IPS DF 19.7 (cell line): ENCODE results near the gene ADCY10.
"Not testable (repeated sequence)": the region's sequence is repeated elsewhere in the genome, so short reads cannot be mapped to it uniquely, and the experiment has no call there.

Experiments used
- DNase-seq: peaks from one replicate; pipeline ENCODE4 v3.0.0-alpha.2; 2013; ENCODE audit warnings: low read depth, low spot score

The ADCY10 gene, protein sequence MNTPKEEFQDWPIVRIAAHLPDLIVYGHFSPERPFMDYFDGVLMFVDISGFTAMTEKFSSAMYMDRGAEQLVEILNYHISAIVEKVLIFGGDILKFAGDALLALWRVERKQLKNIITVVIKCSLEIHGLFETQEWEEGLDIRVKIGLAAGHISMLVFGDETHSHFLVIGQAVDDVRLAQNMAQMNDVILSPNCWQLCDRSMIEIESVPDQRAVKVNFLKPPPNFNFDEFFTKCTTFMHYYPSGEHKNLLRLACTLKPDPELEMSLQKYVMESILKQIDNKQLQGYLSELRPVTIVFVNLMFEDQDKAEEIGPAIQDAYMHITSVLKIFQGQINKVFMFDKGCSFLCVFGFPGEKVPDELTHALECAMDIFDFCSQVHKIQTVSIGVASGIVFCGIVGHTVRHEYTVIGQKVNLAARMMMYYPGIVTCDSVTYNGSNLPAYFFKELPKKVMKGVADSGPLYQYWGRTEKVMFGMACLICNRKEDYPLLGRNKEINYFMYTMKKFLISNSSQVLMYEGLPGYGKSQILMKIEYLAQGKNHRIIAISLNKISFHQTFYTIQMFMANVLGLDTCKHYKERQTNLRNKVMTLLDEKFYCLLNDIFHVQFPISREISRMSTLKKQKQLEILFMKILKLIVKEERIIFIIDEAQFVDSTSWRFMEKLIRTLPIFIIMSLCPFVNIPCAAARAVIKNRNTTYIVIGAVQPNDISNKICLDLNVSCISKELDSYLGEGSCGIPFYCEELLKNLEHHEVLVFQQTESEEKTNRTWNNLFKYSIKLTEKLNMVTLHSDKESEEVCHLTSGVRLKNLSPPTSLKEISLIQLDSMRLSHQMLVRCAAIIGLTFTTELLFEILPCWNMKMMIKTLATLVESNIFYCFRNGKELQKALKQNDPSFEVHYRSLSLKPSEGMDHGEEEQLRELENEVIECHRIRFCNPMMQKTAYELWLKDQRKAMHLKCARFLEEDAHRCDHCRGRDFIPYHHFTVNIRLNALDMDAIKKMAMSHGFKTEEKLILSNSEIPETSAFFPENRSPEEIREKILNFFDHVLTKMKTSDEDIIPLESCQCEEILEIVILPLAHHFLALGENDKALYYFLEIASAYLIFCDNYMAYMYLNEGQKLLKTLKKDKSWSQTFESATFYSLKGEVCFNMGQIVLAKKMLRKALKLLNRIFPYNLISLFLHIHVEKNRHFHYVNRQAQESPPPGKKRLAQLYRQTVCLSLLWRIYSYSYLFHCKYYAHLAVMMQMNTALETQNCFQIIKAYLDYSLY (N-terminal part only)

DNA sequence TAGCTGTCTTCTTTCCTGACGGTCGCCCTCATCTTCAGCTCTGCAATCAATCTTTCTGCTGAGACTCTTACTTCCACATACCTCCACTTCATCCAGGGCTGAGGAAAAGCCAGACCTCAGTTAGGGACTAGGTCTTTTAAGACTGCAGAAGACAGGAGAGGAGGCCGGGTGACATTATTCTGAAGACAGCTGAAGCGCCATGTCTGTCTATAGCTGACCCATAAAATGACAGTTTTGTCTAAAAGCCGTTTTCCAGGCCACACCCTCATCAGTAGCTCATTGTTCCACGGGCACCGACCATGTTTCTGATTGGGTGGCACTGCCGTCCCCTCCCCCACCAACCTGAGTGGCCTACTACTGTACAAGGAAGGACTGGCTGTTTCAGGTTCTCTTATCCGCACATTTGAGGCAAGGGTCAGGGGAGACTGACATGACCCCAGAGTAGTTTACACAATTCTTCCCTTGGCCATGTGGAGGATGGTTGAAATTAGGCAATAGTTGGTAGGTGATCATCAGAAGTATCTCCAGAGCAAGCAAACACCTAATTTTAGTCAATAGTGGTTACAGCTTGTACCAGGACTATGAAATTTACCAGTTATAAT is at the start of gene ADCY10:
ADCY10 (minus strand) TSS at position 240 of the 602 bp plus-strand sequence. CDS start 8,994 bp downstream, outside the sequence.
- DNase-seq, result no peak

DNA sequence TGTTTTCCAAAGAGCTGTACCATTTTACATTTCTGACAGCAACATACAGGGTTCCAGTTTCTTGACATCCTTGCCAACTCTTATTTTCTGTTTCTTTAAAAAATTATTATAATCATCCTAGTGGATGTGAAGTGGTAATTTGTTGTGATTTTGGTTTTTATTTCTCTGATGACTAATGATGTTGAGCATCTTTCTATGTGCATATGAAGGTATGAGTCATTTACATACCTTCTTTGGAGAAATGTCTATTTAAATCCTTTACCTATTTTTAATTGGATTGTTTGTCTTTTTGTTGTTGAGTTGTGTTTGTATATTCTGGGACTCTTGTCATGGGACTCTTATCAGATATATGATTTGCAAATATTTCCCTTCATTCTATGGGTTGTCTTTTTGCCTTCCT is 43.8 kb upstream of the ADCY10 start:
- no peak for DNase-seq

DNA sequence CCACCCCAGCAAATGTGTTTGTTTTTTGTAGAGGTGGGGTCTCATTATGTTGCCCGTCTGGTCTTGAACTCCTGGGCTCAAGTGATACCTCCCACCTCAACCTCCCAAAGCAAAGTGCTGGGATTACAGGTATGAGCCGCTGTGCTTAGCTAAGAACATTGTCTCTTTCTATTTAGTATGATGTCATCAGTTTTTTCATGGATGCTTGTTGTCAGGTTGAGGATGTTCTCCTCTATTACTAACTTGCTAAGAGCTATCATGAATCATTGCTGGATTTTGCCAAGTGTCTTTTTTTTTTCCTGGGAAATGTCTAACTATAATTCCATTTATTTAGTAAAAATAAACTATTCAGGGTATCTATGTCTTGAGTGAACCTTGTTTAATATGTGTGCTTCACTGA is 42.0 kb upstream of the ADCY10 start:
- no peak for DNase-seq

DNA sequence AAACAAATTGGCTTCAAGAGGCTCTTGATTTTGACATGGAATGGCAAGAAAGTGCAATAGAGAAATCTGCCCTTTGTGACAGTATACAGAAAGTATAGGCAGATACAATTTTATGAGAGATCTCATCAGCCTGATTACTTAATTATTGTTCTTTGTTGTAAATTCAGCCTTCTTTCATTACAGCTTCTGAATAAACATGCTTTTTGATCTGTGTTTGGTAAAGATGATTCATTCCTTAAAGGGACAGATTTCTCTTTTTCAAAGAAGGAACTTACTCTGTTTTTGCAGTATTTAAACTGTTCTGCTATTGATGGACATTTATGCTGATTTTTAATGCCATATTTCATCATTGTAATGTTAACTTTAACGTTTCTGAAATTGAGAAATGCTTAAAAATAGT is 36.6 kb upstream of the ADCY10 start:
- DNase-seq, result no peak

DNA sequence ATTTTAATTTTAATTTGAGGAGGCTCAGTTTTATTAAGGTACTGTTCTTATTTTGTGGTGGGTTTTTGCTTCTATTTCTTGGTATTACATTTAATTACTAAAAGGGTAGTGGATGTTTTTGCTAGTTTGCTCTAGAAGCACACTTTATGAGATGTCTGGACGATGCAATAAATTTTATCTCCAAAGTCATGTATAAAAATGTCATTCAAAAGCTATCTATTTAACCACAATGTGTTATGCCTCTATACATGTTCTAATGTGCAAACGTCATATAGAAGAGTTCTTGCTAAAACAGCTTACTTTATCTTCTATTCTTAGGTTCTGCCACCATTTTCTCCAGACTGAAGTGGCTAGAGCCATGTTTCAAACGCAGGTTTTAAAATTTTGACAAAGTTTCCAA is 35.9 kb upstream of the ADCY10 start:
- no peak for DNase-seq

DNA sequence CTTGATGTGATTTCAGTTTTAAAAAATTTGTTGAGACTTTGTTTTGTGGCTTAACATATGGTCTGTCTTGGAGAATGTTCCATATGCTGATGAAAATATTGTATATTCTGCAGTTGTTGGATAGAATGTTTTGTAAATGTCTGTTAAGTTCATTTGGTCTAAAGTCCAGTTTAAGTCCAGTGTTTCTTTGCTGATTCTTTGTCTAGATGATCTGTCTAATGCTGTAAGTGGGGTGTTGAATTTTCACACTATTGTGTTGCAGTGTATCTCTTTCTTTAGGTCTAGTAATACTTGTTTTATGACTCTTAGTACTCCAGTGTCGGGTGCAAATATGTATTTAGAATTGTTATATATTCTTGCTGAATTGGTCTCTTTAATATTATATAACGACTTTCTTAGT is 33.8 kb upstream of the ADCY10 start:
- no peak for DNase-seq

DNA sequence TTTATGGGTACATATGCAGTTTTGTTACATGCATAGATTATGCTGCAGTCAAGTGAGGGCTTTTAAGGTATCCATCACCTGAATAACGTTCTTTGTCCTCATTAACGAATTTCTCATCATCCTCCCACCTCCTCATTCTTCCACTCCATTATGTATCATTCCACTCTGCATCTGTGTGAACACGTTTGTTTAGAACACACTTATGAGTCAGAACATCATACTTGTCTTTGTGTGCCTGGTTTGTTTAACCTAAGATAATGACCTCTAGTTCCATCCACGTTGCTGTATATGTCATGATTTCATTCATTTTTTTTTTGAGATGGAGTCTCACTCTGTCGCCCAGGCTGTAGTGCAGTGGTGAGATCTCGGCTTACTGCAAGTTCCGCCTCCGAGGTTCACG is 29.6 kb upstream of the ADCY10 start:
- DNase-seq, result no peak

DNA sequence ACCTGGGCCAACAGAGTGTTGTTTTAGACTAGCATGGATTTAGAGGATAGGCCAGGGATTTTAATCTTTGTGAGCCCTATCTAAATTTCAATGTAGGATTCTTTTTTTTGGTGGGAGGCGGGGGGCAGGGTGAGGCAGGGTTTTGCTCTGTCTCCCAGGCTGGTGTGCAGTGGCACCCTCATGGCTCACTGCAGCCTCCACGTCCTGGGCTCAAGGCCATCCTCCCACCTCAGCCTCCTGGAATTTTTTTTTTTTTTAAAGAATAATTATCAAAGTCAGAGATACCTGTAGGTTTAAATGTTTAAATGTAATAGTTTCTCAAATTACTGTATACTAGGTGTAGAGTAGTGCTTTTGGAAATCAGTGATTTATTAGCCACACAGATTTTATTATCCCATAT is 26.3 kb upstream of the ADCY10 start:
- no peak for DNase-seq

DNA sequence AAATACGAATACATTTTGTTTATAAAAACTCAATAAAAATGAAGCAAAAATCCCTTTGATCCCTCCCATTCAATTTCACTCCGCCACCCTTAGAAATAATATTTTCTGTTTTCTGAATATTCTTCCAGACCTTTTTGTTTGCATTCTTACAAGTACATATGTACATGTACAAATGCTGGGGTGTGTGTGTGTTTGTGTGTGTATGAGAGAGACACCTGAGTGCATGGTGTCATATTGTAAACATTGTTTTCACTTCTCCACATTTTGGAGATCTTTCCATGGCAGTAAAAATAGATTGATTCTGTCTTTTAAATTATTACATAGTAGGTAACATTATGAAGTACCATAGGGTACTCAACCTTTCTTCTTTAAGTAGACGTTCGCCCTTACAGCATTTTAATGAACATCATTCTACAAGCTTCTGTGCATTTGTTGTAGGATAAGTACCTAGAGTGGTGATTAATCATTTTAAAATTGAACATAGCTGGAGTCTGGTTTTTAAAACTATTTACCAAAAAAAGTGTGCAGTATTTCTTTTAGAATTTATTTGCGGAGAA is 24.2 kb upstream of the ADCY10 start:
- DNase-seq, result no peak

DNA sequence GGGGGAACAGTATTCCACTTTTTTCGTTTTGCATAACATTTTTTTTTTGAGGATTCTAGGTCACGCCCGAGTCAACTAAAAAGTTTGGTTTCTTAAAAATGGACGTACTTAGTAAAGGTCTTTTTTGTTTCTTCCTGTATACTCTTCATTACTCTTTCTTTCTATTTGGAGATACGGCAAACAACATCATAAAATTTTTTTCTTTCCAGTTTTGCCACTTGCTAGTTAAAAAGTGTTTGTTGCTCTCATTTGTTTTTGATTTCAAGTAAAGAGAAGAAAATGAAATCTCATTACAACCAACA is 23.7 kb upstream of the ADCY10 start:
- DNase-seq, result no peak

DNA sequence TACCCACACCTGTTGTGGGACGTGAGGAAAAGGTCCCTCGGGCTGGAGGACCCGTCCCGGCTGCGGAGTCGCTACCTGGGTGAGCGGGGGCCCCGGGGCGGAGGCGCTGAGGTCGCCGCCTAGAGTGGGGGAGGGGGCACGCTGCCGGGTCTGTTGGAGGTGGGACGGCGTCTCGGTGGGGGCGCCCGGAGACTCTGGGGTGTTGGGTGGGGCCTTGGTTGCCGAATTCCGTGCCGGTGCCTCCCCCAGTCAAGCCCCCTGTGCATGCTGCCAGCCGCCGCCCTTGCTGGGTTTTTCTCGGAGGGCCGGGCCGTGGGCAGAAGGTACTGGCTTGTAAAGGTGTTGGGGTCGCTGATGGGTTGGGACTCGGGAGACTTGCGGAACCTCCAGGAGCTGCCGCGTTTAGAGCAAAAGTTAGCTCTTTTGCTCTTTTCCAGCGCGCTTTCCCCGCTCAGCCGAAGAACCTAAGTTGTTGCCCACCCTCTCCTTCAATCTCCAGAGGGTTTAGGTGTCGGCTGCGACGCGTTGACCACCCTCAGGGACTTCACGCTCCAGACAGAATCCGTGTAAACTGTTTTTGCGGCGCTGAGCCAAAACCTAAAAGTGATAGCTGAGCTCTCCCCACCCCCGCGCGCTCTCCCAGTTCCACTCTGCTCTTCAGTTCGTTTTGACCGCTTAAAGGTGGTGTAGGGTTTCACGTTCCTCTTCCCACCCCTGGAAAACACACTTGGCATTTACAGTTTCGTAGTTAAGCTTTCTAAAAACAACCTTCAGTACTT is 23.2 kb upstream of the ADCY10 start, which contains the start of gene MPC2:
MPC2 (minus strand) TSS at position 143 of the 779 bp plus-strand sequence. CDS start 1,231 bp downstream, outside the sequence.
- DNase-seq, result no peak

DNA sequence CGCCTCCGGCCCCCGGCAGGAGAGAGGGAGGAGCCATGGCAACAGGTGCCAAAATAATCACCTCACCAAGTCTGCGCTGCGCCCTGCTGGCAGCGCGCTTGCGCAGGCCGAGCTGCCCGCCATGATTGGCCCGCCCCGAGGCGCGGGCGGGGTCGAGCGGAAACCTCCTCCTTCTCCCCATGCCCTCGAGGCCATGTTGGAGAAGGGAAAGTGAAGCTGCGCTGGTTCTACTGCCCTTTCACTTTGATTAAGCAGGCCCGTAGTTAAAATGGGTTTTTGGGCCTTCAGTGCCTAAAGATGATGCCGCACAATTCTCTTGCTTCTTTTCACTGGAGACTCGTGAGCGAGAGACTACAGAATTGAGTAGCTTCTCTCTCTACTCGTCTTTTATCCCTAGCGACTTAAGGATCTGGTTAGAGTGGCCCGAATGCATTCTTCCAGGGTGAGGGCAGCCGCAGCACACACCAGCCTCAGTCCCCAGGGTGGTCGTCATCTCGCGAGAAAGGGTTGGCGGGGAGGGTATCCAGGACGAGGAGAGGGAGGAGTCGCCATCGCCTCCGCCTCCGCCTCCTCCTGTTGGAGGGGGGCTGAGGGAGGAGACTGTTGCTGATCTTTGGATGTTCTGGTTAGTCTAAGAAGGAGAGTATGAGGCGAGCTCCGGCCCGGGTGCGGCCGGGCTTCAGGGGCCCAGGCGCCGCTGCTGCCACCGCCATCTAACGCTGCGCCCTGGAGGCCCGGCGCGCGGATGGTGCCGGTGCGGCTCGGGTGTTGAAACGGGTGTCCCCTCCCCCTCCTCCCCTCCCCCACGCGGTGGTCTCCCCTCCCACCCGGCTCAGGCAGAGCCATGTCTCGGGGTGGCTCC is 22.4 kb upstream of the ADCY10 start, which contains the start of gene DCAF6:
DCAF6 (plus strand) TSS at position 616 of the 862 bp plus-strand sequence; CDS start at position 845, 229 bp downstream.
- DNase-seq, result peak; percentile 88

DNA sequence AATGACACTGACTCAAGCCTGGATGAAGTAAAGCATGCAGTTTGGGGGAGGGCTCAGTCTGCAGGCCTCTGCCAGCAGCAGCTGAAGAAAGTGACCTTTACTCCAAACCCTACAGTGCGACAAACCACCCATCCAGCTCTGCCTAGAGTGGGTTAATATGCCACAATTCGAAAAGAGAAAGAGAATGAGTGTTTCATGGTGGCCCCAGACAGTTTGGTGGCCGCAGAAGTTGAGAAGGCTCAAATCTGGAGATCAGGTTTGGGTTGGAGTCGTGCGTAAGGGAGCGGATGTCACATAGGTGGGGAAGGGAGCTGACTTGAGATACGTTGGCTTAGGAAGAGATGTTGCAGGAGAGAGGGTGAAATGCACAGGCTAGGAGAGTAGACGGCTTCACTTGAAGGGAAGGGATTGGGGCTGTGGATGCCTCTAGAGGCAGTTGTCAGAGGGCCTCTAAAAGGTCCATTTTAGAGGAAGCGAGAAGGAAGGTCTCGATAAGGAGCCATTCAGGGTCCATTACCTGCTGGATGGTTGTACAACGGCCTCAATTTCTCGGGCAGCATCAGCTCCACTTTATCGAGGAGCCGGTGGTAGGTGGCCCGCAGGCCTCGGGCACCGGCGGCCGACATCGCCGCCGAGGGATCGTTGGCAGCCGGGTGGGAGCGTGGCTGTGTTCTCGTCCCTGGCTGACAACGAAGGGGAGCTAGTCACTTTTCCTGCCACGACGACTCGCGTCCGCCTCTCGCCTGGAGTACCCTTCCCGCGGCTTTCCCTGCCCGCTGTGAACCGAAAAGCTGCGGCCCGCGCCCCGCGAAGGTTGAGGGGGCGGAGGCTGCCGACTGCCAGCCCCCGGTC is 21.5 kb upstream of the ADCY10 start:
- DNase-seq, result no peak

DNA sequence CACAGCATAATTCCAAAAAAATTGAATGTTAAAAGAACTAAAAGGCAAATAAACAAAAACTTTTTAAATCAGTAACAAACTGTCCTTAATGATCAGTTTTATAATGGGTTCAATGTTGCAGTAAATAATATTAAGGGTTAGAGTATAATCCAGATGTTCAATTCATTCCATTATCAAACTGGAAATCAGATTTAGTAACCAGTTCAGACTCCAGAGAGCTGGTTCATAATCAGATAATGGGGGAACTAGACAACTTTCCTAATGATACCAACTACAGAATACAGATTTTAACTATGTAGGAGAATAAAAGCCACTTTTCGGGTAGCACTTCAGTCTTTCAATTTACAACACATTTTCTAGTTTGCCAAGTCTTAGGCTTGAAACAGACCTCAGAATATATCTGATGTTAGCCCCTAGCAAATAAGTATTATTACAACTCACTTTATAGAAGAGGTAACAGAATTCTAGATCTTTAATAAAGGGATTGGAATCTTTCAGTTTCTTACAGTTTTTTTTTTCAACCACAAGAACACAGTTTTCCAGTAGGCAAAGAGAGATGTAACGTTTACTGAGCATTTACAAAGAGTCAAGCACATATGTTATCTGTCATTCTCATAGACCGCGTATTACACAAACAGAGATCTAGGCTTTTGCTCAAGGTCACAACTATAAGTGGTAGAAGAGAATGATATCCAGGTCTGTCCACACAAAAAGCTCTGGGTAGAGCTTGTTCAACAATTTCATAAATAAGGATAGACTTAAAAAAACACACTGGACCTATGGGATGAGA is 20.7 kb upstream of the ADCY10 start:
- DNase-seq, result no peak

DNA sequence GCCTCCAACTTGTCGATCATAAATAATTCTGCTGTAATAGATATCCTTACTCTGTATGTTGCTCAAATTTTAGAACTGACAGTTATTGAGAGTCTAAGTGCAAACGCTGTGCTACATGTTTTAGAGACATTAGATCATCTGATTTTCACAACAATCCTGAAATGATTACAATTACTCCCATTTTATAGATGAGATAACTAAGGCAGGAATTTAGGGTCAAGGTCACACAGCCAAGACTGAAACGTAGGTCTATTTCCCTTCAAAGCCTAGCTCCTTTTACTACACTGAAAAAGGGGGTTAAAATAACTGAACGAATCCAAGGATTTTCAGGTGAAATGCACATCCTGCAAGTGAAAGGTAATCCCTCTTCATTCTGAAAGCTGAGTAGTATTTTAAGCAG is 19.9 kb upstream of the ADCY10 start:
- DNase-seq, result no peak

DNA sequence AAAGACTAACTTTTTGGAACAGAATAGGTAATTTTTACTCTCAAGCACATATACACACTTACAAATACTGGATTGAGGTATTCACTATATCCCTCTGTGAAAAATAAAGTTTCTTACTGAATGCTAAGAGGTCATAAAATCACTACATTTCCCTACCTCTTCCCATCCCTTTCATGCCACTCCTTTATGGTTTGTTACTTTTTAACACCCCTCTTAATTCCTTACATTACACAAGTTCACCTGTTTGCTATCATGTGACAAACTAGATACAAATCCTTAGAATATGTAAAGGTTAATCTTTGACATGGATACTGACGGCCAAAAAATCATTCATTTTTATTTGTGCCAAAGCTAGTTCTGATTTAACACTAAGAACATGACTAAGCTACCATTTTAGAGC is 15.8 kb upstream of the ADCY10 start:
- DNase-seq, result no peak

DNA sequence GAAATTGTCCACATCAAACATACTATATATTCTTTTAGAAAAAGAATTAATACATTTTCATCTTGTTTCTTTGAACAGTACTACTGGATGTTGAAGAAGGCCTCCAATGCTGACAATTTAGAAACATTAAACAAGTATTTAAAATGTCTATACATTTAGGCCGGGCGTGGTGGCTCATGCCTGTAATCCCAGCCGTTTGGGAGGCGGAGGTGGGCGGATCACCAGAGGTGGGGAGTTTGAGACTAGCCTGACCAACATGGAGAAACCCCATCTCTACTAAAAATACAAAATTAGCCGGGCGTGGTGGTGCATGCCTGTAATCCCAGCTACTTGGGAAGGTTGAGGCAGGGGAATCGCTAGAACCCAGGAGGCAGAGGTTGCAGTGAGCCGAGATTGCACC is 15.0 kb upstream of the ADCY10 start:
- DNase-seq, result not testable (repeated sequence)

DNA sequence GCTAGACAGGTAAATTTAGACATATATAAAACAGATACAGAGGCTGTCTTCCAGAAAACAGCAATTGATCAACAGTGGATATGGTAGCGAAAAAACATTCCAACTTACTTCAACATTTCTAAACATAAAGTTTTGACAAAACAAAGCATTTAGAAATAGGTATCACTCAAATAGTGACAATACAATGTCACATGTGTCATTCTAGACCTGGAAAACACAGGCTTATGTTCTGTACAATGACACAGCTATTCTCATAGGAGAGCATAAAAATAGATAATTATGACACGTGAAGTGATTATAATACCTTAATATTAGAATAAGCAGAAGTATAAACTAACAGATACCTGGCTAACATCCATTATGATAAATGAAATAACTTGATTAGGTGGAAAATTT is 14.5 kb upstream of the ADCY10 start:
- no peak for DNase-seq
